Activated naive CD8-positive, alpha-beta T cell treated with anti-CD3 and anti-CD28 coated beads for 36 hours (primary cell): Measurements from ENCODE around the gene SPDYE4. TPM values are rescaled to one million over a fixed set of nuclear protein-coding genes. Genes with fewer than 3 reads are reported as not detected.
A peak's percentile ranks its signal among the peaks of the same experiment; 100 is the strongest.
"Not testable (repeated sequence)": the region's sequence is repeated elsewhere in the genome, so short reads cannot be mapped to it uniquely, and the experiment has no call there.

Source experiments
- DNase-seq: peaks from one replicate; pipeline ENCODE4 v3.0.0; 2021
- H3K27ac Mint-ChIP-seq: one replicate; pipeline ENCODE4 v1.8.0; 2022; ENCODE audit warnings: mild to moderate bottlenecking, moderate library complexity, mixed read lengths
- H3K27me3 Mint-ChIP-seq: one replicate; pipeline ENCODE4 v1.8.0; 2022; ENCODE audit warnings: mild to moderate bottlenecking, mixed read lengths
- H3K36me3 Mint-ChIP-seq: one replicate; pipeline ENCODE4 v1.8.0; 2021; ENCODE audit warnings: mild to moderate bottlenecking, mixed read lengths
- H3K4me1 Mint-ChIP-seq: one replicate; pipeline ENCODE4 v1.8.0; 2021; ENCODE audit warnings: mixed read lengths
- H3K4me3 Mint-ChIP-seq: one replicate; pipeline ENCODE4 v1.8.0; 2022; ENCODE audit warnings: mild to moderate bottlenecking, moderate library complexity, mixed read lengths
- H3K9me3 Mint-ChIP-seq: one replicate; pipeline ENCODE4 v1.8.0; 2022; ENCODE audit warnings: mixed read lengths
- total RNA-seq, 2 experiments: library from RNA; stranded (reverse); gene quantifications; one replicate each; pipeline ENCODE4 v1.2.3, GENCODE V29; 2021

SPDYE4 gene
- not detected for total RNA-seq

- Mint-ChIP-seq H3K27ac (no peak within 1 kb of the TSS), H3K36me3 (no peaks in the 10 kb centered on the region), H3K27me3 (peaks cover 3% of the 10 kb centered on the region), H3K9me3 (no peaks in the 10 kb centered on the region), H3K4me1 (no peaks in the 10 kb centered on the region), H3K4me3 (no peak within 1 kb of the TSS)
- no peak for DNase-seq
Observed at GRCh38 chr17:8758137-8758596, at the start of gene SPDYE4. SPDYE4 (minus strand) TSS chr17:8758546; CDS start chr17:8758382, 164 bp downstream.

- DNase-seq = no peak
- Mint-ChIP-seq H3K27me3 (no peaks in the 10 kb centered on the region), H3K9me3 (peaks cover 14% of the 10 kb centered on the region), H3K4me3 (no peak overlapping the region), H3K27ac (peak overlapping the region; percentile 5), H3K4me1 (peaks cover 2% of the 10 kb centered on the region), H3K36me3 (peaks cover 12% of the 10 kb centered on the region)
Observed at GRCh38 chr17:8806926-8807550, 48.7 kb upstream of the SPDYE4 start.

GRCh38 chr17:8806253-8806925 is 48.0 kb upstream of the SPDYE4 start:
- DNase-seq = no peak
- Mint-ChIP-seq H3K27ac (peak overlapping the region; percentile 3), H3K27me3 (no peaks in the 10 kb centered on the region), H3K4me1 (peaks cover 2% of the 10 kb centered on the region), H3K9me3 (peaks cover 8% of the 10 kb centered on the region), H3K4me3 (no peak overlapping the region), H3K36me3 (peaks cover 5% of the 10 kb centered on the region)

GRCh38 chr17:8805396-8805795 is 47.0 kb upstream of the SPDYE4 start:
- H3K27me3 Mint-ChIP-seq, H3K9me3 Mint-ChIP-seq, DNase-seq, H3K4me3 Mint-ChIP-seq, H3K36me3 Mint-ChIP-seq, H3K4me1 Mint-ChIP-seq, H3K27ac Mint-ChIP-seq: not testable (repeated sequence)

- Mint-ChIP-seq H3K27ac (no peak overlapping the region), H3K4me1 (peaks cover 2% of the 10 kb centered on the region), H3K9me3 (no peaks in the 10 kb centered on the region), H3K4me3 (no peak overlapping the region), H3K27me3 (no peaks in the 10 kb centered on the region), H3K36me3 (no peaks in the 10 kb centered on the region)
- DNase-seq = no peak
Observed at GRCh38 chr17:8803531-8804420, 45.4 kb upstream of the SPDYE4 start.

- no peaks in the 10 kb centered on the region for H3K27me3 Mint-ChIP-seq
- DNase-seq = no peak
- H3K27ac Mint-ChIP-seq = no peak overlapping the region
Observed at GRCh38 chr17:8801135-8801840, 42.9 kb upstream of the SPDYE4 start.

GRCh38 chr17:8800656-8801055 is 42.3 kb upstream of the SPDYE4 start:
- Mint-ChIP-seq H3K4me1 (no peaks in the 10 kb centered on the region), H3K27me3 (no peaks in the 10 kb centered on the region), H3K36me3 (no peaks in the 10 kb centered on the region), H3K9me3 (no peaks in the 10 kb centered on the region), H3K27ac (no peak overlapping the region), H3K4me3 (no peak overlapping the region)
- no peak for DNase-seq

More at GRCh38 chr17:8801135-8801840, 42.9 kb upstream of the SPDYE4 start:
- Mint-ChIP-seq H3K4me3 (no peak overlapping the region), H3K36me3 (no peaks in the 10 kb centered on the region), H3K4me1 (peaks cover under 1% of the 10 kb centered on the region), H3K9me3 (no peaks in the 10 kb centered on the region)

GRCh38 chr17:8799570-8800212 is 41.3 kb upstream of the SPDYE4 start:
- DNase-seq = no peak
- Mint-ChIP-seq H3K4me1 (no peaks in the 10 kb centered on the region), H3K27ac (no peak overlapping the region), H3K36me3 (no peaks in the 10 kb centered on the region), H3K9me3 (no peaks in the 10 kb centered on the region), H3K27me3 (no peaks in the 10 kb centered on the region), H3K4me3 (no peak overlapping the region)

- peak; percentile 15 for DNase-seq
- H3K4me1 Mint-ChIP-seq = no peaks in the 10 kb centered on the region
- H3K4me3 Mint-ChIP-seq = no peak within 1 kb of the TSS
- H3K9me3 Mint-ChIP-seq = no peaks in the 10 kb centered on the region
- H3K27me3 Mint-ChIP-seq = no peaks in the 10 kb centered on the region
- H3K27ac Mint-ChIP-seq = no peak within 1 kb of the TSS
- no peaks in the 10 kb centered on the region for H3K36me3 Mint-ChIP-seq
Observed at GRCh38 chr17:8798846-8799569, 40.7 kb upstream of the SPDYE4 start, which contains the start of gene MFSD6L. MFSD6L (minus strand) TSS chr17:8799365; CDS start chr17:8799120, 245 bp downstream.

- no peak for DNase-seq
- no peaks in the 10 kb centered on the region for H3K4me1 Mint-ChIP-seq
- no peaks in the 10 kb centered on the region for H3K9me3 Mint-ChIP-seq
- H3K27ac Mint-ChIP-seq = no peak overlapping the region
- H3K36me3 Mint-ChIP-seq = no peaks in the 10 kb centered on the region
- no peak overlapping the region for H3K4me3 Mint-ChIP-seq
- H3K27me3 Mint-ChIP-seq = no peaks in the 10 kb centered on the region
Observed at GRCh38 chr17:8798176-8798845, 40.0 kb upstream of the SPDYE4 start.

- no peak overlapping the region for H3K4me3 Mint-ChIP-seq
- H3K27me3 Mint-ChIP-seq = no peaks in the 10 kb centered on the region
- no peak overlapping the region for H3K27ac Mint-ChIP-seq
- H3K9me3 Mint-ChIP-seq = no peaks in the 10 kb centered on the region
- no peaks in the 10 kb centered on the region for H3K4me1 Mint-ChIP-seq
- DNase-seq = no peak
- no peaks in the 10 kb centered on the region for H3K36me3 Mint-ChIP-seq
Observed at GRCh38 chr17:8797621-8798175, 39.4 kb upstream of the SPDYE4 start.

GRCh38 chr17:8794636-8795035 is 36.3 kb upstream of the SPDYE4 start:
- Mint-ChIP-seq H3K27me3 (no peaks in the 10 kb centered on the region), H3K4me1 (peaks cover 5% of the 10 kb centered on the region), H3K36me3 (no peaks in the 10 kb centered on the region), H3K9me3 (peaks cover 8% of the 10 kb centered on the region), H3K4me3 (no peak overlapping the region), H3K27ac (no peak overlapping the region)
- DNase-seq = no peak

GRCh38 chr17:8793649-8794048 is 35.3 kb upstream of the SPDYE4 start:
- peaks cover 5% of the 10 kb centered on the region for H3K4me1 Mint-ChIP-seq
- no peak overlapping the region for H3K27ac Mint-ChIP-seq
- no peak overlapping the region for H3K4me3 Mint-ChIP-seq
- DNase-seq = no peak
- H3K36me3 Mint-ChIP-seq = no peaks in the 10 kb centered on the region
- H3K27me3 Mint-ChIP-seq = no peaks in the 10 kb centered on the region
- peaks cover 8% of the 10 kb centered on the region for H3K9me3 Mint-ChIP-seq
